ENCODE results near the gene NFIA. TPM values are rescaled to one million over a fixed set of nuclear protein-coding genes. Genes with fewer than 3 reads are reported as not detected.

The NFIA gene
- polyA plus RNA-seq, 3 donors, result 1.4 to 5.3 (median 2.4) TPM

DNA sequence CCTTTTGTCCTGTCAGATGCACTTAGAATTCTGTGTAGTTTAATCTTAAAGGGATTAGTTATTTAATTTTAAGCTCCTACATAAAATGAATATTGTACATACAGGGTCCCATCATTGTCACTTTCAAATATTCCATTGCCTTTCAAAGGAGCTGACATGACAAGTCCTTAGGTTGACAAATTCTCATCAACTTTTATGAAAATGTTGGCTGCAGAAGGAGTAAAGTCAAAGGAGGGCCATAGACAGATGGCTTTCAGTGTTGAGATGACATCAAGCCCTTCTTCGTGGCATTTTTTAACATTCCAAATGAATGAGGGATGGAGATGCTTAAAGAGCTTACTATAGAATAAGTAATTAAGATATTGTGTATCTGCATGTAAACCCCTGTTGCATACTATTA, 15.4 kb downstream of the NFIA start:
- Histone ChIP-seq H3K9ac (ENCODE audit: insufficient read depth, low read length, poor library complexity, severe bottlenecking) (no peak overlapping the region), H3K9me3 (replicated peaks in 1 of 2; ENCODE audit: control insufficient read depth in 1 of 2, insufficient read depth in 1 of 2, low read length in 2 of 2) (no peaks in the 10 kb centered on the region), H3K4me2 (replicated peaks; ENCODE audit: extremely low read depth, low read length, poor library complexity, severe bottlenecking) (no peak overlapping the region), H3K4me1 (ENCODE audit: control insufficient read depth in 1 of 2, insufficient read depth in 2 of 2, low read length in 2 of 2) (peaks cover 26 to 46% of the 10 kb centered on the region in 2 donors), H3K36me3 (replicated peaks in 1 of 2; ENCODE audit: control insufficient read depth in 1 of 2, insufficient read depth in 2 of 2, low read length in 2 of 2) (no peaks in the 10 kb centered on the region), H3K27me3 (ENCODE audit: control insufficient read depth in 2 of 2, insufficient read depth in 2 of 2, low read length in 2 of 2) (no peaks in the 10 kb centered on the region), H4K20me1 (ENCODE audit: insufficient read depth, low read length) (no peaks in the 10 kb centered on the region), H3K27ac (ENCODE audit: low read depth in 1 of 2, low read length in 2 of 2) (peak overlapping the region in 1 of 2 donors; percentile 80), H3K4me3 (replicated peaks in 1 of 3; ENCODE audit: low read depth in 2 of 3, low read length in 3 of 3) (no peak overlapping the region), H3K79me2 (ENCODE audit: insufficient read depth, low read length) (peaks cover 10% of the 10 kb centered on the region), H2AFZ (ENCODE audit: insufficient read depth, low read depth, low read length, poor library complexity, severe bottlenecking) (no peak overlapping the region)
- Mint-ChIP-seq H3K27me3 (ENCODE audit: low read depth in 3 of 3) (no peaks in the 10 kb centered on the region), H3K4me1 (peaks cover 52% of the 10 kb centered on the region), H3K9me3 (no peaks in the 10 kb centered on the region), H3K4me3 (no peak overlapping the region), H3K36me3 (peaks cover 3 to 4% of the 10 kb centered on the region in 2 donors), H3K27ac (no peak overlapping the region)
- intact Hi-C loops (cut with micrococcal nuclease), result no loop called here
- no peak for DNase-seq
- TF ChIP-seq, protein P1, sequence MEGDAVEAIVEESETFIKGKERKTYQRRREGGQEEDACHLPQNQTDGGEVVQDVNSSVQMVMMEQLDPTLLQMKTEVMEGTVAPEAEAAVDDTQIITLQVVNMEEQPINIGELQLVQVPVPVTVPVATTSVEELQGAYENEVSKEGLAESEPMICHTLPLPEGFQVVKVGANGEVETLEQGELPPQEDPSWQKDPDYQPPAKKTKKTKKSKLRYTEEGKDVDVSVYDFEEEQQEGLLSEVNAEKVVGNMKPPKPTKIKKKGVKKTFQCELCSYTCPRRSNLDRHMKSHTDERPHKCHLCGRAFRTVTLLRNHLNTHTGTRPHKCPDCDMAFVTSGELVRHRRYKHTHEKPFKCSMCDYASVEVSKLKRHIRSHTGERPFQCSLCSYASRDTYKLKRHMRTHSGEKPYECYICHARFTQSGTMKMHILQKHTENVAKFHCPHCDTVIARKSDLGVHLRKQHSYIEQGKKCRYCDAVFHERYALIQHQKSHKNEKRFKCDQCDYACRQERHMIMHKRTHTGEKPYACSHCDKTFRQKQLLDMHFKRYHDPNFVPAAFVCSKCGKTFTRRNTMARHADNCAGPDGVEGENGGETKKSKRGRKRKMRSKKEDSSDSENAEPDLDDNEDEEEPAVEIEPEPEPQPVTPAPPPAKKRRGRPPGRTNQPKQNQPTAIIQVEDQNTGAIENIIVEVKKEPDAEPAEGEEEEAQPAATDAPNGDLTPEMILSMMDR (IDR thresholded peaks at IDR 0.05), result no peak
- no CpG with 5 or more reads among the region's 1 CpG for WGBS (ENCODE audit: insufficient coverage)

DNA sequence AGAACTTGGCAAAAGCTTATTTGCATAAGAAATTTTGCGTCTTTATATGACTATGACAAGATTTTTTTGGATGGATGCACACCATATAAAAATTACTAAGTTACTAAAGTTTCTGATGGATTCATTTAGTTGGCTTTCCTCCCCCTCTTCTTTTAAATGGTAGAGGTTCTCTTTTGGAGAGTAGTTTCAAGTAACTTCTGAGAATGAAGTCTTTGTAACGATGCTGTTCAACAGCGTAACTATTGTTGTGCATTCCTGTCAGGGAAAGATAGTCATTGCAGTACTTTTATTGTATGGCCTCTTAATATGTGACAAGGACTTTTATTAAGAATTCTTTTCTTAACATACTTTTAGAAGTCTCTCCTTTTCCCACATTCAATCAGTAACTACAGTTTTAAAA, 16.0 kb downstream of the NFIA start:
- Histone ChIP-seq H4K20me1 (ENCODE audit: insufficient read depth, low read length) (no peaks in the 10 kb centered on the region), H3K9ac (ENCODE audit: insufficient read depth, low read length, poor library complexity, severe bottlenecking) (no peak overlapping the region), H3K9me3 (replicated peaks in 1 of 2; ENCODE audit: control insufficient read depth in 1 of 2, insufficient read depth in 1 of 2, low read length in 2 of 2) (no peaks in the 10 kb centered on the region), H3K27ac (ENCODE audit: low read depth in 1 of 2, low read length in 2 of 2) (peak overlapping the region in 1 of 2 donors; percentile 80), H3K4me3 (replicated peaks in 1 of 3; ENCODE audit: low read depth in 2 of 3, low read length in 3 of 3) (peak overlapping the region in 1 of 3 experiments; percentile 36), H3K79me2 (ENCODE audit: insufficient read depth, low read length) (peaks cover 10% of the 10 kb centered on the region), H3K36me3 (replicated peaks in 1 of 2; ENCODE audit: control insufficient read depth in 1 of 2, insufficient read depth in 2 of 2, low read length in 2 of 2) (no peaks in the 10 kb centered on the region), H3K27me3 (ENCODE audit: control insufficient read depth in 2 of 2, insufficient read depth in 2 of 2, low read length in 2 of 2) (no peaks in the 10 kb centered on the region), H3K4me2 (replicated peaks; ENCODE audit: extremely low read depth, low read length, poor library complexity, severe bottlenecking) (peak overlapping the region; percentile 57), H2AFZ (ENCODE audit: insufficient read depth, low read depth, low read length, poor library complexity, severe bottlenecking) (peak overlapping the region; percentile 57), H3K4me1 (ENCODE audit: control insufficient read depth in 1 of 2, insufficient read depth in 2 of 2, low read length in 2 of 2) (peaks cover 26 to 46% of the 10 kb centered on the region in 2 donors)
- Mint-ChIP-seq H3K4me1 (peaks cover 54% of the 10 kb centered on the region), H3K27me3 (ENCODE audit: low read depth in 3 of 3) (no peaks in the 10 kb centered on the region), H3K27ac (peak overlapping the region in 2 of 7 donors; percentile 80 to 91), H3K9me3 (no peaks in the 10 kb centered on the region), H3K4me3 (no peak overlapping the region), H3K36me3 (peaks cover 4 to 5% of the 10 kb centered on the region in 2 donors)
- no peak for DNase-seq
- intact Hi-C loops (cut with micrococcal nuclease), result no loop called here
- no CpG with 5 or more reads among the region's 3 CpGs for WGBS (ENCODE audit: insufficient coverage)
- TF ChIP-seq, protein P1 (IDR thresholded peaks at IDR 0.05), result no peak
